ENCODE results near the gene DR1.

The DR1 gene

DNA sequence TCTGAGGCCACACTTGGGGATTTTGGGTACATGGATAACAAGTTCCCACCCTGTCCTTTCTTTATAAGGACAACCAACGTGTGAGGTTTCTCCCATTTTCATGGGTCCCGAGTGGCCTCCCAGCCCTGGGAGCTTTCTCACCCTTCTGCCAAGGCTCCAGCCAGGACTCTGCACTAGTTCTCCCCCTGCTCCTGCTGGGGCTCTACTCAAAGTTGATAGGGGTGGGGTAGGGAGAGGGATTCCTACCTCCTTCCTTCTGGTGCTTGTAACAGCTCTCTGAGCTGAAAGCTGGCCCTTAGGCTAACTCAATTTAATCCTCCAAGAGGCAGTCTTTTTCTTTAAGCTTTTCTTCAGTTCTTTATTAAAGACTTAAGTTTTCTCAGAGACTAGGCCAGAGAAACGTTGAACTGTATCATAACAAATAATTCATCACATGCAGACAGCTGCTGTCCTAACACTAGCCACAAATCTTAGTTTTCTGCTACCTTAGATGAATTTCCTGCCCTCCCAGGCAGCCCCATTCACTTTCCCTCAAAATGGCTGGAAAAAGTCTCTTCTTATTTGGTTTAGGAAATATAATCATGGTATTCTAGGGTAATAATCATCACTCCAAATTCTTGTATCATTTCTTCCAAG is 22.4 kb upstream of the DR1 start:
- no peaks in the 10 kb centered on the region for H3K27me3 ChIP-seq (ENCODE audit: insufficient read depth, low read depth, severe bottlenecking)
- no peak for TF ChIP-seq CTCF (IDR thresholded peaks at IDR 0.05; ENCODE audit: low read depth, low read length)
- H3K27ac ChIP-seq, result no peak overlapping the region
- no peaks in the 10 kb centered on the region for H3K9me3 ChIP-seq (ENCODE audit: severe bottlenecking)
- DNase-seq, result peak; percentile 29
- H3K4me3 ChIP-seq (ENCODE audit: low read depth, low read length), result no peak overlapping the region
- H3K36me3 ChIP-seq, result no peaks in the 10 kb centered on the region

DNA sequence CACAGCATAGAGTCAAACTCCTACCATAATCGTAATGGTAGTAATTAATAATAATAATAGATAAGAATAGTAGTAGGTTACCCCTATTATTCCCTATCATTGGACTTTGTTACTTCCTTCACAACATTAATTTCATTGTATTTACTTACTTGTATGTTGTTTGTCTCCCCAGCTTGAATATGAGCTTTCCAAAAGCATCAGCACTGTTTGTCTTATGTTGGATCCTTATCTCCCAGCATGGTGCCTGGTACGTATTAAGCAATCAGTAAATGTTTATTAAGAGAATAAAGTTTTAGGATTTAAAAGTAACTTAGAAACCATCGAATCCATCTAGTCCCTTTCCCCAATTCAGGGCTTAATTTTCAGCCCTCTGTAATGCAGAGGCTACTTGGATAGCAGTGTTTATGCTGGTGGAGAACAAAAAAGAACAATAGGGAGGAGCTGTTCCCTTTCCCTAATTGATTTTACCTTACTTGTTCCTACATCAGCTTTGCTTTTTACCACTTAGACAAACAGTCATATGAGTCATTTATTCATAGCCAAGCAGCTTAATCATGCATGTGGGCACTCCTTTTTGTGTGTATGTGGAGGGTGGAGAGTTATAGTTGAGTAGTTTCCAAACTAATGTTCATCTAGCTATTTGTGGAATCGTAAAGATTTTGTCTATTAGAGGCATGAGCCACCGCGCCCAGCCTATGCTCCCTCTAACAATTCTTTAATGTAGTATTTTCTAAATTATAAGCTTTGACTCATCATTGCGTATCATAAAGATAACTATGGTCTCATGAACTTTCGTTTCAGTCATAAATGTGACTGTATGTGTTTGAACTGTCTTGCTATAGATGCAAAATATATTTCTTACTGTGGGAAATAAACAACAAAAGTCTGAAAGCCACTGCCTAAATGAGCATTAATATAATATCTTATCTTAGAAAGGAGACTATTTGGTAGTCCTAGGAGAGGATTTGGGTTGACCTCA is 20.9 kb upstream of the DR1 start:
- TF ChIP-seq CTCF (IDR thresholded peaks at IDR 0.05; ENCODE audit: low read depth, low read length), result no peak
- H3K27ac ChIP-seq, result no peak overlapping the region
- no peaks in the 10 kb centered on the region for H3K9me3 ChIP-seq (ENCODE audit: severe bottlenecking)
- H3K36me3 ChIP-seq, result no peaks in the 10 kb centered on the region
- H3K4me3 ChIP-seq (ENCODE audit: low read depth, low read length), result no peak overlapping the region
- no peaks in the 10 kb centered on the region for H3K27me3 ChIP-seq (ENCODE audit: insufficient read depth, low read depth, severe bottlenecking)
- no peak for DNase-seq

DNA sequence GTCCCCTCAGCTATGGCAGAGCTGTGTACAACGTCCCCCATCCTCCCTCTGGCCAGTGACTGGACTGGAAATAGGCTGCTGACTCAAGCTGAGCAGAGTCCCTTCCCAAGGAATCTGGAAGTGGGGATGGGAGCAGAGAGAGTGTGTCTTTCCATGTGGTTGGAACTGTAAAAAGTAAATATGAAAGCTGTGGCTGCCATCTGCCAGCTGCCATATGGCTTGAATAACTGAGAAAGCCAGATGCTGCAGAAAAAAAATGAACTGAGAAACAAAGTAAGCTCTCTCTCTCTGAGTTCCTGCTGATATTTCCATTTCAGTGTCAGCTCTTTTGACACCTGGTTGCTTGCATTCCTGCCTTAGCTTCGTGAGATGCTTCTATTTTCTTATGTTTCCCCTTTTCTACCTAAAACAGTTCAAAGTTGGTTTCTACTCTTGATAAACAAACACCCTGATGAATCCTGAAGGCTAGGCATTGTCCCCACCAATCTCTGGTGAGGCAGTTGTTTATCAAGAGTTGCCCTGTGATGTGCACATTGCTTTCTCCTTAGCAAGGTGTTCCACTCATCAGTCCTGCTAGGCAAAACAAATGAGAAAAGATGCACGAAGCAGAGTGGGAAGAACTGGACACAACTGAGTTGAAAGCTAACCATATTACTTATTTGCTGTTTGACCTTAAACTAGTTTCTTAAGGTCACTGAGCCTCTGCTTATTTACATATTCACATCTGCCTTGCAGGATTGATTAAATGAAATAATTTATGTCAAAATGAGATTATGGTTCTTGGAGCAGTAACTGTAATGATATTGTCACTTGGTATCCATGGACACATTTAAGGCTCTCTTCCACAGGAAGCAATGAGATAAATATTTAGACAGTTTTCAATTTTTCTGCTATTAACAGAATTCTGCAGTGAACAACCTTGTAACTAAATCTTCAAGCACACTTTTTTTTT is 16.6 kb upstream of the DR1 start:
- TF ChIP-seq CTCF (IDR thresholded peaks at IDR 0.05; ENCODE audit: low read depth, low read length), result no peak
- peak; percentile 22 for DNase-seq
- H3K36me3 ChIP-seq, result no peaks in the 10 kb centered on the region
- H3K9me3 ChIP-seq (ENCODE audit: severe bottlenecking), result no peaks in the 10 kb centered on the region
- peak overlapping the region; percentile 46 for H3K27ac ChIP-seq
- no peaks in the 10 kb centered on the region for H3K27me3 ChIP-seq (ENCODE audit: insufficient read depth, low read depth, severe bottlenecking)
- H3K4me3 ChIP-seq (ENCODE audit: low read depth, low read length), result no peak overlapping the region

- H3K9me3 ChIP-seq (ENCODE audit: severe bottlenecking), result no peaks in the 10 kb centered on the region
These were observed 15.5 kb upstream of the DR1 start for GRCh38 chr1:93330196-93330595.

More at GRCh38 chr1:93330196-93330595, 15.5 kb upstream of the DR1 start:
- H3K27ac ChIP-seq, result no peak overlapping the region
- no peak for DNase-seq
- no peaks in the 10 kb centered on the region for H3K36me3 ChIP-seq
- H3K27me3 ChIP-seq (ENCODE audit: insufficient read depth, low read depth, severe bottlenecking), result no peaks in the 10 kb centered on the region
- no peak for TF ChIP-seq CTCF (IDR thresholded peaks at IDR 0.05; ENCODE audit: low read depth, low read length)
- H3K4me3 ChIP-seq (ENCODE audit: low read depth, low read length), result no peak overlapping the region

Measured in WERI-Rb-1 (cell line).